Measurements from ENCODE around the gene ARHGEF37. TPM values are rescaled to one million over a fixed set of nuclear protein-coding genes. Genes with fewer than 3 reads are reported as not detected.

ARHGEF37 gene
- total RNA-seq, 1 experiment from 2014 or later, result 0.70 TPM

GRCh38 chr5:149683964-149684363 is 102.7 kb downstream of the ARHGEF37 start:
- Histone ChIP-seq H3K36me3 (ENCODE audit: control insufficient read depth, insufficient read depth, low read length) (no peaks in the 10 kb centered on the region), H3K27me3 (replicated peaks; ENCODE audit: control insufficient read depth, insufficient read depth, low read length) (no peaks in the 10 kb centered on the region), H3K9me3 (no peaks in the 10 kb centered on the region), H3K4me1 (peaks cover 9% of the 10 kb centered on the region; the same call in 1 of the 2 replicates), H3K4me3 (ENCODE audit: low read depth, low read length) (no peak overlapping the region)
- no peak overlapping the region for H3K27ac Mint-ChIP-seq (ENCODE audit: unreplicated experiment)
- no peak for TF ChIP-seq CTCF (IDR thresholded peaks at IDR 0.05; ENCODE audit: insufficient read depth in 1 of 2, low read depth in 1 of 2, low read length in 1 of 2, severe bottlenecking in 1 of 2, unreplicated experiment in 1 of 2)
- no peaks in the 10 kb centered on the region for H3K27me3 Mint-ChIP-seq (ENCODE audit: insufficient read depth, unreplicated experiment)
- peaks cover 6% of the 10 kb centered on the region for H3K4me1 Mint-ChIP-seq (ENCODE audit: low read depth, unreplicated experiment)
- intact Hi-C loops (cut with micrococcal nuclease; ENCODE audit: unreplicated experiment), result no loop called here
- H3K4me3 Mint-ChIP-seq (ENCODE audit: unreplicated experiment), result no peak overlapping the region
- no peaks in the 10 kb centered on the region for H3K9me3 Mint-ChIP-seq (ENCODE audit: unreplicated experiment)
- DNase-seq, result no peak
- ChIA-PET CTCF (interaction anchor here (0.5 to 1.2 kb wide), 2 partner anchors 27 to 80 kb away, joined by 4 to 6 read pairs; no protein-coding TSS in a partner anchor), POLR2A (no interaction called here)
- no TSS peak for BruUV-seq (replicated peaks)
- no peaks in the 10 kb centered on the region for H3K36me3 Mint-ChIP-seq (ENCODE audit: insufficient read depth, unreplicated experiment)

- H3K27ac Mint-ChIP-seq (ENCODE audit: unreplicated experiment), result no peak overlapping the region
- POLR2A ChIA-PET, result no interaction called here
- H3K27me3 Mint-ChIP-seq (ENCODE audit: insufficient read depth, unreplicated experiment), result no peaks in the 10 kb centered on the region
- H3K4me1 Mint-ChIP-seq (ENCODE audit: low read depth, unreplicated experiment), result peaks cover 6% of the 10 kb centered on the region
- CTCF ChIA-PET, result interaction anchor here (0.5 to 1.2 kb wide), 2 partner anchors 28 to 79 kb away, joined by 4 to 6 read pairs; no protein-coding TSS in a partner anchor
- Histone ChIP-seq H3K36me3 (ENCODE audit: control insufficient read depth, insufficient read depth, low read length) (no peaks in the 10 kb centered on the region), H3K27me3 (replicated peaks; ENCODE audit: control insufficient read depth, insufficient read depth, low read length) (no peaks in the 10 kb centered on the region), H3K4me1 (peaks cover 9% of the 10 kb centered on the region; the same call in 1 of the 2 replicates), H3K4me3 (ENCODE audit: low read depth, low read length) (no peak overlapping the region), H3K9me3 (no peaks in the 10 kb centered on the region)
- H3K36me3 Mint-ChIP-seq (ENCODE audit: insufficient read depth, unreplicated experiment), result no peaks in the 10 kb centered on the region
- H3K4me3 Mint-ChIP-seq (ENCODE audit: unreplicated experiment), result no peak overlapping the region
- DNase-seq, result no peak
- no peaks in the 10 kb centered on the region for H3K9me3 Mint-ChIP-seq (ENCODE audit: unreplicated experiment)
- BruUV-seq (replicated peaks), result no TSS peak
- intact Hi-C loops (cut with micrococcal nuclease; ENCODE audit: unreplicated experiment), result no loop called here
- TF ChIP-seq CTCF (IDR thresholded peaks at IDR 0.05; ENCODE audit: insufficient read depth in 1 of 2, low read depth in 1 of 2, low read length in 1 of 2, severe bottlenecking in 1 of 2, unreplicated experiment in 1 of 2), result no peak
Observed at GRCh38 chr5:149684371-149684770, 103.1 kb downstream of the ARHGEF37 start.

Other genes starting within 250 kb of the ARHGEF37 start
- 33.6 and 36.8 TPM in 2 replicates for gene GRPEL2, start 236.0 kb upstream of the ARHGEF37 start, total RNA-seq (2022)
- gene PCYOX1L, start 223.5 kb upstream of the ARHGEF37 start, total RNA-seq (2022), result 8.7 and 10.4 TPM in 2 replicates
- not detected in 2 replicates for gene IL17B, start 202.2 kb upstream of the ARHGEF37 start, total RNA-seq (2022)
- 252 and 264 TPM in 2 replicates for gene CSNK1A1, start 30.1 kb upstream of the ARHGEF37 start, total RNA-seq (2022)
- 7.7 and 8.0 TPM in 2 replicates for gene PPARGC1B, start 148.8 kb downstream of the ARHGEF37 start, total RNA-seq (2022)

Data from Caco-2 (cell line).